GM12878 (cell line): ENCODE measurements around the gene PCDHB14. TPM values are rescaled to one million over a fixed set of nuclear protein-coding genes. Genes with fewer than 3 reads are reported as not detected.

Experiments used
- CEBPB ChIP-seq, 2 experiments: fragments of 150-350 bp in 1 of 2; IDR thresholded peaks; 2 replicates each; pipeline ENCODE4 v1.6.1; 2012 to 2014; ENCODE audit warnings: low read depth in 2 of 2, low read length in 2 of 2, borderline replicate concordance in 1 of 2, inconsistent platforms in 1 of 2
- IRF4 ChIP-seq: IDR thresholded peaks from 2 replicates; pipeline ENCODE4 v1.6.1; 2011; ENCODE audit warnings: low read depth, low read length
- MXI1 ChIP-seq: fragments of 150-350 bp; IDR thresholded peaks from 2 replicates; pipeline ENCODE4 v1.6.1; 2011; ENCODE audit warnings: low read depth, mild to moderate bottlenecking, inconsistent platforms, low read length, improper control_type of control experiment
- POLR2A ChIP-seq: IDR thresholded peaks from 2 replicates; pipeline ENCODE4 v1.6.1; 2011; ENCODE audit warnings: low read depth, mild to moderate bottlenecking, low read length
- ZNF207 ChIP-seq: fragments of 450-650 bp; IDR thresholded peaks from 2 replicates; pipeline ENCODE4 v1.6.1; 2014; ENCODE audit warnings: antibody characterized with exemption, mild to moderate bottlenecking, borderline replicate concordance
- polyA plus RNA-seq, 11 experiments: library from polyadenylated mRNA; depleted of rRNA in 4 of 11; unstranded in 6 of 11; stranded (reverse) in 5 of 11; fragments of >200 nt; fragmentation: Nextera tagmentation in 4 of 11; fragmentation: Illumina TruSeq in 1 of 11; extraction: Ambion mirVana in 4 of 11; extraction: Trizol in 1 of 11; gene quantifications; 1 replicate in 1 of 11; 2 replicates in 10 of 11; pipeline versions ENCODE4 v1.2.1 to v1.2.3, GENCODE V29; 2011 to 2016; ENCODE audit warnings: inconsistent platforms in 2 of 11, missing spikeins in 2 of 11, low read depth in 1 of 11
- total RNA-seq, 4 experiments: library from RNA; depleted of rRNA in 3 of 4; stranded (reverse); fragments of >200 nt in 3 of 4; fragmentation: Illumina TruSeq in 1 of 4; extraction: Trizol in 1 of 4; gene quantifications; 2 replicates each; pipeline versions ENCODE4 v1.2.1 to v1.2.3, GENCODE V29; 2013 to 2021
- TF ChIP-seq, protein P1 (sequence below): fragments of 450-650 bp; formaldehyde crosslinking; IDR thresholded peaks from 2 replicates; pipeline ENCODE4 v1.5.0; 2022; ENCODE audit warnings: mild to moderate bottlenecking, missing genetic modification characterization
- TF ChIP-seq, protein P2 (sequence below): IDR thresholded peaks from 2 replicates; pipeline ENCODE4 v1.6.1; 2011; ENCODE audit warnings: low read depth, mild to moderate bottlenecking, low read length, moderate library complexity, borderline replicate concordance; ENCODE audit errors: extremely low read depth
- TF ChIP-seq, protein P3 (sequence below): fragments of 450-650 bp; IDR thresholded peaks from 2 replicates; pipeline ENCODE4 v1.6.1; 2018; ENCODE audit warnings: mild to moderate bottlenecking, low read depth, moderate library complexity; ENCODE audit not compliant: partially characterized antibody

Gene PCDHB14
- total and polyA plus RNA-seq, 10 of the 15 experiments (the other 5 are each of a cell fraction or from before 2014, with no cell fraction given), result not detected

DNA sequence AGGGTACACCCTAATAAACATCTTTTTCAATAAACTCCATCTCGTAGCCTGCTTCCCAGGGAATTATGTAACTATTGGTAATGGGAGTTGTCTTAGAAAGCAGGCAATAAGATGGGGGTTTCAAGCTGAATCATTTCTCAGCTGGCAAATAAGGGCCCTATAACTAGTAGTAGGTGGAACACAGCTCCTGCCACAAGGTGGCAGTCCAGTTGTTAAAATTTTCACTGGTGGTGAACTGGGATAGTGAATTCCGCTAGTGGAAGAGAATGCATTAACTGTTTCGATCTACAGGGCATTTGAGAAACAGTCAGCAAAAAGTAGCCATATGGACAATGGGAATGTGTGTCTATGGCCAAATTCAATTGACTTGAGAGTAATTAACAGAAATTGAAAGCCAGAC is 49.8 kb downstream of the PCDHB14 start (continued):
- TF ChIP-seq, protein P1, sequence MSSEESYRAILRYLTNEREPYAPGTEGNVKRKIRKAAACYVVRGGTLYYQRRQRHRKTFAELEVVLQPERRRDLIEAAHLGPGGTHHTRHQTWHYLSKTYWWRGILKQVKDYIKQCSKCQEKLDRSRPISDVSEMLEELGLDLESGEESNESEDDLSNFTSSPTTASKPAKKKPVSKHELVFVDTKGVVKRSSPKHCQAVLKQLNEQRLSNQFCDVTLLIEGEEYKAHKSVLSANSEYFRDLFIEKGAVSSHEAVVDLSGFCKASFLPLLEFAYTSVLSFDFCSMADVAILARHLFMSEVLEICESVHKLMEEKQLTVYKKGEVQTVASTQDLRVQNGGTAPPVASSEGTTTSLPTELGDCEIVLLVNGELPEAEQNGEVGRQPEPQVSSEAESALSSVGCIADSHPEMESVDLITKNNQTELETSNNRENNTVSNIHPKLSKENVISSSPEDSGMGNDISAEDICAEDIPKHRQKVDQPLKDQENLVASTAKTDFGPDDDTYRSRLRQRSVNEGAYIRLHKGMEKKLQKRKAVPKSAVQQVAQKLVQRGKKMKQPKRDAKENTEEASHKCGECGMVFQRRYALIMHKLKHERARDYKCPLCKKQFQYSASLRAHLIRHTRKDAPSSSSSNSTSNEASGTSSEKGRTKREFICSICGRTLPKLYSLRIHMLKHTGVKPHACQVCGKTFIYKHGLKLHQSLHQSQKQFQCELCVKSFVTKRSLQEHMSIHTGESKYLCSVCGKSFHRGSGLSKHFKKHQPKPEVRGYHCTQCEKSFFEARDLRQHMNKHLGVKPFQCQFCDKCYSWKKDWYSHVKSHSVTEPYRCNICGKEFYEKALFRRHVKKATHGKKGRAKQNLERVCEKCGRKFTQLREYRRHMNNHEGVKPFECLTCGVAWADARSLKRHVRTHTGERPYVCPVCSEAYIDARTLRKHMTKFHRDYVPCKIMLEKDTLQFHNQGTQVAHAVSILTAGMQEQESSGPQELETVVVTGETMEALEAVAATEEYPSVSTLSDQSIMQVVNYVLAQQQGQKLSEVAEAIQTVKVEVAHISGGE, result no peak
- no peak for TF ChIP-seq IRF4
- no peak for TF ChIP-seq ZNF207
- TF ChIP-seq MXI1, result no peak
- no peak for TF ChIP-seq POLR2A
- TF ChIP-seq, protein P2, sequence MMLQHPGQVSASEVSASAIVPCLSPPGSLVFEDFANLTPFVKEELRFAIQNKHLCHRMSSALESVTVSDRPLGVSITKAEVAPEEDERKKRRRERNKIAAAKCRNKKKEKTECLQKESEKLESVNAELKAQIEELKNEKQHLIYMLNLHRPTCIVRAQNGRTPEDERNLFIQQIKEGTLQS, result no peak
- TF ChIP-seq, protein P3, sequence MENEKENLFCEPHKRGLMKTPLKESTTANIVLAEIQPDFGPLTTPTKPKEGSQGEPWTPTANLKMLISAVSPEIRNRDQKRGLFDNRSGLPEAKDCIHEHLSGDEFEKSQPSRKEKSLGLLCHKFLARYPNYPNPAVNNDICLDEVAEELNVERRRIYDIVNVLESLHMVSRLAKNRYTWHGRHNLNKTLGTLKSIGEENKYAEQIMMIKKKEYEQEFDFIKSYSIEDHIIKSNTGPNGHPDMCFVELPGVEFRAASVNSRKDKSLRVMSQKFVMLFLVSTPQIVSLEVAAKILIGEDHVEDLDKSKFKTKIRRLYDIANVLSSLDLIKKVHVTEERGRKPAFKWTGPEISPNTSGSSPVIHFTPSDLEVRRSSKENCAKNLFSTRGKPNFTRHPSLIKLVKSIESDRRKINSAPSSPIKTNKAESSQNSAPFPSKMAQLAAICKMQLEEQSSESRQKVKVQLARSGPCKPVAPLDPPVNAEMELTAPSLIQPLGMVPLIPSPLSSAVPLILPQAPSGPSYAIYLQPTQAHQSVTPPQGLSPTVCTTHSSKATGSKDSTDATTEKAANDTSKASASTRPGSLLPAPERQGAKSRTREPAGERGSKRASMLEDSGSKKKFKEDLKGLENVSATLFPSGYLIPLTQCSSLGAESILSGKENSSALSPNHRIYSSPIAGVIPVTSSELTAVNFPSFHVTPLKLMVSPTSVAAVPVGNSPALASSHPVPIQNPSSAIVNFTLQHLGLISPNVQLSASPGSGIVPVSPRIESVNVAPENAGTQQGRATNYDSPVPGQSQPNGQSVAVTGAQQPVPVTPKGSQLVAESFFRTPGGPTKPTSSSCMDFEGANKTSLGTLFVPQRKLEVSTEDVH, result no peak
- no peak for TF ChIP-seq CEBPB (IDR thresholded peaks at IDR 0.05; ENCODE audit: borderline replicate concordance in 1 of 2, low read depth in 2 of 2, low read length in 2 of 2)

Other genes with a start within 250 kb of the PCDHB14 start
Only the 7 nearest of the 36 such genes appear.
- gene PCDHB16, start 41.0 kb upstream of the PCDHB14 start, total RNA-seq (2014; rRNA removed), result not detected in 2 replicates
- not detected in 2 replicates for gene PCDHB16, start 41.0 kb upstream of the PCDHB14 start, total RNA-seq (2014; rRNA removed; fragmentation: Illumina TruSeq; extraction: Trizol)
- gene PCDHB16, start 41.0 kb upstream of the PCDHB14 start, total RNA-seq (2021), result not detected in 2 replicates
- gene PCDHB16, start 41.0 kb upstream of the PCDHB14 start, polyA plus RNA-seq (2011; rRNA removed), result 0.01 TPM in 2 replicates
- not detected in 2 replicates for gene PCDHB16, start 41.0 kb upstream of the PCDHB14 start, polyA plus RNA-seq (2014; fragmentation: Illumina TruSeq; extraction: Trizol)
- gene PCDHB16, start 41.0 kb upstream of the PCDHB14 start, polyA plus RNA-seq (2014; fragmentation: Nextera tagmentation; extraction: Ambion mirVana), result not detected
- not detected in 2 replicates for gene PCDHB16, start 41.0 kb upstream of the PCDHB14 start, polyA plus RNA-seq (2014; rRNA removed)
- not detected for gene PCDHB16, start 41.0 kb upstream of the PCDHB14 start, polyA plus RNA-seq (2016; fragmentation: Nextera tagmentation; extraction: Ambion mirVana)
- gene PCDHB9, start 36.2 kb upstream of the PCDHB14 start, total RNA-seq (2014; rRNA removed), result 0.65 TPM in 1 of 2 replicates, not detected in the other
- gene PCDHB9, start 36.2 kb upstream of the PCDHB14 start, total RNA-seq (2014; rRNA removed; fragmentation: Illumina TruSeq; extraction: Trizol), result 0.28 and 0.45 TPM in 2 replicates
- 0.18 TPM in 1 of 2 replicates, not detected in the other for gene PCDHB9, start 36.2 kb upstream of the PCDHB14 start, total RNA-seq (2021)
- 0.06 and 0.20 TPM in 2 replicates for gene PCDHB9, start 36.2 kb upstream of the PCDHB14 start, polyA plus RNA-seq (2011; rRNA removed)
- gene PCDHB9, start 36.2 kb upstream of the PCDHB14 start, polyA plus RNA-seq (2014; fragmentation: Illumina TruSeq; extraction: Trizol), result 0.01 TPM in 1 of 2 replicates, not detected in the other
- gene PCDHB9, start 36.2 kb upstream of the PCDHB14 start, polyA plus RNA-seq (2014; fragmentation: Nextera tagmentation; extraction: Ambion mirVana), result not detected
- 0.05 and 0.06 TPM in 2 replicates for gene PCDHB9, start 36.2 kb upstream of the PCDHB14 start, polyA plus RNA-seq (2014; rRNA removed)
- under 1 TPM in 1 of 2 experiments, not detected in 1; 0.08 TPM for gene PCDHB9, start 36.2 kb upstream of the PCDHB14 start, polyA plus RNA-seq (2016; fragmentation: Nextera tagmentation; extraction: Ambion mirVana)
- gene PCDHB10, start 31.0 kb upstream of the PCDHB14 start, total RNA-seq (2014; rRNA removed), result not detected in 2 replicates
- not detected in 2 replicates for gene PCDHB10, start 31.0 kb upstream of the PCDHB14 start, total RNA-seq (2014; rRNA removed; fragmentation: Illumina TruSeq; extraction: Trizol)
- not detected in 2 replicates for gene PCDHB10, start 31.0 kb upstream of the PCDHB14 start, total RNA-seq (2021)
- 0.01 TPM in 1 of 2 replicates, not detected in the other for gene PCDHB10, start 31.0 kb upstream of the PCDHB14 start, polyA plus RNA-seq (2011; rRNA removed)
- gene PCDHB10, start 31.0 kb upstream of the PCDHB14 start, polyA plus RNA-seq (2014; fragmentation: Illumina TruSeq; extraction: Trizol), result 0.06 TPM in 1 of 2 replicates, not detected in the other
- not detected for gene PCDHB10, start 31.0 kb upstream of the PCDHB14 start, polyA plus RNA-seq (2014; fragmentation: Nextera tagmentation; extraction: Ambion mirVana)
- gene PCDHB10, start 31.0 kb upstream of the PCDHB14 start, polyA plus RNA-seq (2014; rRNA removed), result not detected in 2 replicates
- gene PCDHB10, start 31.0 kb upstream of the PCDHB14 start, polyA plus RNA-seq (2016; fragmentation: Nextera tagmentation; extraction: Ambion mirVana), result not detected
- not detected in 2 replicates for gene PCDHB11, start 23.7 kb upstream of the PCDHB14 start, total RNA-seq (2014; rRNA removed)
- gene PCDHB11, start 23.7 kb upstream of the PCDHB14 start, total RNA-seq (2014; rRNA removed; fragmentation: Illumina TruSeq; extraction: Trizol), result not detected in 2 replicates
- gene PCDHB11, start 23.7 kb upstream of the PCDHB14 start, total RNA-seq (2021), result not detected in 2 replicates
- not detected in 2 replicates for gene PCDHB11, start 23.7 kb upstream of the PCDHB14 start, polyA plus RNA-seq (2011; rRNA removed)
- gene PCDHB11, start 23.7 kb upstream of the PCDHB14 start, polyA plus RNA-seq (2014; fragmentation: Illumina TruSeq; extraction: Trizol), result not detected in 2 replicates
- not detected for gene PCDHB11, start 23.7 kb upstream of the PCDHB14 start, polyA plus RNA-seq (2014; fragmentation: Nextera tagmentation; extraction: Ambion mirVana)
- not detected in 2 replicates for gene PCDHB11, start 23.7 kb upstream of the PCDHB14 start, polyA plus RNA-seq (2014; rRNA removed)
- not detected for gene PCDHB11, start 23.7 kb upstream of the PCDHB14 start, polyA plus RNA-seq (2016; fragmentation: Nextera tagmentation; extraction: Ambion mirVana)
- gene PCDHB12, start 14.6 kb upstream of the PCDHB14 start, total RNA-seq (2014; rRNA removed), result not detected in 2 replicates
- gene PCDHB12, start 14.6 kb upstream of the PCDHB14 start, total RNA-seq (2014; rRNA removed; fragmentation: Illumina TruSeq; extraction: Trizol), result not detected in 2 replicates
- not detected in 2 replicates for gene PCDHB12, start 14.6 kb upstream of the PCDHB14 start, total RNA-seq (2021)
- gene PCDHB12, start 14.6 kb upstream of the PCDHB14 start, polyA plus RNA-seq (2011; rRNA removed), result 0.04 TPM in 1 of 2 replicates, not detected in the other
- gene PCDHB12, start 14.6 kb upstream of the PCDHB14 start, polyA plus RNA-seq (2014; fragmentation: Illumina TruSeq; extraction: Trizol), result 0.04 TPM in 1 of 2 replicates, not detected in the other
- not detected for gene PCDHB12, start 14.6 kb upstream of the PCDHB14 start, polyA plus RNA-seq (2014; fragmentation: Nextera tagmentation; extraction: Ambion mirVana)
- not detected in 2 replicates for gene PCDHB12, start 14.6 kb upstream of the PCDHB14 start, polyA plus RNA-seq (2014; rRNA removed)
- under 1 TPM in 1 of 2 experiments, not detected in 1; 0.08 TPM for gene PCDHB12, start 14.6 kb upstream of the PCDHB14 start, polyA plus RNA-seq (2016; fragmentation: Nextera tagmentation; extraction: Ambion mirVana)
- not detected in 2 replicates for gene PCDHB13, start 9.4 kb upstream of the PCDHB14 start, total RNA-seq (2014; rRNA removed)
- gene PCDHB13, start 9.4 kb upstream of the PCDHB14 start, total RNA-seq (2014; rRNA removed; fragmentation: Illumina TruSeq; extraction: Trizol), result not detected in 2 replicates
- 0.05 TPM in 1 of 2 replicates, not detected in the other for gene PCDHB13, start 9.4 kb upstream of the PCDHB14 start, total RNA-seq (2021)
- 0.01 TPM in 2 replicates for gene PCDHB13, start 9.4 kb upstream of the PCDHB14 start, polyA plus RNA-seq (2011; rRNA removed)
- 0.03 TPM in 1 of 2 replicates, not detected in the other for gene PCDHB13, start 9.4 kb upstream of the PCDHB14 start, polyA plus RNA-seq (2014; fragmentation: Illumina TruSeq; extraction: Trizol)
- gene PCDHB13, start 9.4 kb upstream of the PCDHB14 start, polyA plus RNA-seq (2014; fragmentation: Nextera tagmentation; extraction: Ambion mirVana), result not detected
- not detected in 2 replicates for gene PCDHB13, start 9.4 kb upstream of the PCDHB14 start, polyA plus RNA-seq (2014; rRNA removed)
- gene PCDHB13, start 9.4 kb upstream of the PCDHB14 start, polyA plus RNA-seq (2016; fragmentation: Nextera tagmentation; extraction: Ambion mirVana), result not detected
- not detected in 2 replicates for gene PCDHB15, start 22.1 kb downstream of the PCDHB14 start, total RNA-seq (2014; rRNA removed)
- not detected in 2 replicates for gene PCDHB15, start 22.1 kb downstream of the PCDHB14 start, total RNA-seq (2014; rRNA removed; fragmentation: Illumina TruSeq; extraction: Trizol)
- gene PCDHB15, start 22.1 kb downstream of the PCDHB14 start, total RNA-seq (2021), result not detected in 2 replicates
- 0.10 TPM in 2 replicates for gene PCDHB15, start 22.1 kb downstream of the PCDHB14 start, polyA plus RNA-seq (2011; rRNA removed)
- gene PCDHB15, start 22.1 kb downstream of the PCDHB14 start, polyA plus RNA-seq (2014; fragmentation: Illumina TruSeq; extraction: Trizol), result 0.01 TPM in 1 of 2 replicates, not detected in the other
- gene PCDHB15, start 22.1 kb downstream of the PCDHB14 start, polyA plus RNA-seq (2014; fragmentation: Nextera tagmentation; extraction: Ambion mirVana), result not detected
- not detected in 2 replicates for gene PCDHB15, start 22.1 kb downstream of the PCDHB14 start, polyA plus RNA-seq (2014; rRNA removed)
- gene PCDHB15, start 22.1 kb downstream of the PCDHB14 start, polyA plus RNA-seq (2016; fragmentation: Nextera tagmentation; extraction: Ambion mirVana), result not detected